ENCODE results near the gene TMC1. TPM values are rescaled to one million over a fixed set of nuclear protein-coding genes. Genes with fewer than 3 reads are reported as not detected.

Gene TMC1
- total and polyA plus RNA-seq, 2 of the 8 experiments (the other 6 are each of a cell fraction or from before 2014, with no cell fraction given): 0.95 to 0.98 TPM

DNA sequence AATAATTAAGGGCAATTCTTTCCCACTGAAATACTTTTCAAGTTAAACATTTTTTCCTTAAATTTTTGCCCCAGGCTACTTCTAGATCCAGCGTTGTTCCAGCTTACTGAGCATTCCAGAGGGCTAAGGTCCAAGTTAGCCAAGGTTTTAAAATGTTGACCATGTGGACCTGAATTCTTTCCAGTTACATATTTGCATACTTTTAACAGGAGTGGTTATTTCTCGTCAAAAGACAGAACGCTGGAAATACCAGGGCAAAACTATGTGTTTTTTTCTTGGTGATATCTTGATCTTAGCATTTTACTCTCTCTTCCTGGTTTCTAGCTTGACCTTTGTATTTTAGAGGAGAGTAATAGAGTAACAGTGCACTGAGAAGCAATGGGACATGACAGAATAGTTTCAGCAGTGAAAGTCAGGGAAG lies 32.8 kb downstream of the TMC1 start (continued):
- TF ChIP-seq NANOG (IDR thresholded peaks at IDR 0.05; ENCODE audit: insufficient read depth, low read depth, low read length, poor library complexity, severe bottlenecking) (no peak), HDAC6 (IDR thresholded peaks at IDR 0.05; ENCODE audit: low read depth, low read length) (no peak), NRF1 (IDR thresholded peaks at IDR 0.05; ENCODE audit: low read depth, low read length) (no peak), GABPA (IDR thresholded peaks at IDR 0.05; ENCODE audit: borderline replicate concordance, insufficient read depth, low read length) (no peak), SIN3A (conservative IDR thresholded peaks at IDR 0.05 in 1 of 2, IDR thresholded peaks at IDR 0.05 in 1 of 2; ENCODE audit: low read depth in 1 of 2, low read length in 2 of 2) (no peak), RFX5 (IDR thresholded peaks at IDR 0.05; ENCODE audit: borderline replicate concordance, low read depth, low read length) (no peak), EZH2 (IDR thresholded peaks at IDR 0.05; ENCODE audit: low read depth, low read length, severe bottlenecking) (no peak), BCL11A (IDR thresholded peaks at IDR 0.05; ENCODE audit: low read depth in 2 of 2, low read length in 2 of 2) (no peak), SUZ12 (IDR thresholded peaks at IDR 0.05; ENCODE audit: low read length) (no peak)

Data from H1 (cell line).